ENCODE measurements around the gene KRTAP19-7.

GRCh38 chr21:30567617-30568016 lies 6.5 kb upstream of the KRTAP19-7 start:
- no peak for TF ChIP-seq EZH2 (IDR thresholded peaks at IDR 0.05; ENCODE audit: low read length, unreplicated experiment)
- TF ChIP-seq CTCF (conservative IDR thresholded peaks at IDR 0.05; ENCODE audit: low read depth, low read length): no peak
